Endothelial cell (in vitro differentiated cells): ENCODE measurements around the gene VSX2. TPM values are rescaled to one million over a fixed set of nuclear protein-coding genes. Genes with fewer than 3 reads are reported as not detected.

ENCODE experiments used
- DNase-seq: peaks from one replicate; pipeline ENCODE4 v3.0.0; 2021; ENCODE audit warnings: low spot score
- H3K27ac Mint-ChIP-seq: one replicate; pipeline ENCODE4 v1.8.0; 2021; ENCODE audit warnings: mixed read lengths, inconsistent platforms; ENCODE audit not compliant: unreplicated experiment
- H3K27me3 Mint-ChIP-seq: one replicate; pipeline ENCODE4 v1.8.0; 2021; ENCODE audit warnings: mild to moderate bottlenecking, moderate library complexity, mixed read lengths, inconsistent platforms; ENCODE audit not compliant: unreplicated experiment
- H3K36me3 Mint-ChIP-seq: one replicate; pipeline ENCODE4 v1.8.0; 2021; ENCODE audit warnings: mild to moderate bottlenecking, low read depth, mixed read lengths, inconsistent platforms; ENCODE audit not compliant: unreplicated experiment
- H3K4me1 Mint-ChIP-seq: one replicate; pipeline ENCODE4 v1.8.0; 2021; ENCODE audit warnings: mild to moderate bottlenecking, mixed read lengths, inconsistent platforms; ENCODE audit not compliant: unreplicated experiment
- H3K4me3 Mint-ChIP-seq: one replicate; pipeline ENCODE4 v1.8.0; 2021; ENCODE audit warnings: mild to moderate bottlenecking, mixed read lengths, inconsistent platforms; ENCODE audit not compliant: unreplicated experiment
- H3K9me3 Mint-ChIP-seq: one replicate; pipeline ENCODE4 v1.8.0; 2021; ENCODE audit warnings: mixed read lengths, inconsistent platforms; ENCODE audit not compliant: unreplicated experiment
- total RNA-seq: library from RNA; stranded (reverse); fragmentation: NEBNext Ultra II Directional; extraction: Animal tissue kit (Norgen Biotek cat#: 25700); gene quantifications from one replicate; pipeline ENCODE4 v1.2.1, GENCODE V29; 2021; ENCODE audit not compliant: unreplicated experiment
- TF ChIP-seq, protein P1 (sequence below): fragments of 200-600 bp; sonication (generic); IDR thresholded peaks from one replicate; pipeline ENCODE4 v1.5.0; 2021; ENCODE audit warnings: antibody characterized with exemption; ENCODE audit not compliant: unreplicated experiment

The VSX2 gene
- total RNA-seq, 1 donor from 2014 or later, result not detected

DNA sequence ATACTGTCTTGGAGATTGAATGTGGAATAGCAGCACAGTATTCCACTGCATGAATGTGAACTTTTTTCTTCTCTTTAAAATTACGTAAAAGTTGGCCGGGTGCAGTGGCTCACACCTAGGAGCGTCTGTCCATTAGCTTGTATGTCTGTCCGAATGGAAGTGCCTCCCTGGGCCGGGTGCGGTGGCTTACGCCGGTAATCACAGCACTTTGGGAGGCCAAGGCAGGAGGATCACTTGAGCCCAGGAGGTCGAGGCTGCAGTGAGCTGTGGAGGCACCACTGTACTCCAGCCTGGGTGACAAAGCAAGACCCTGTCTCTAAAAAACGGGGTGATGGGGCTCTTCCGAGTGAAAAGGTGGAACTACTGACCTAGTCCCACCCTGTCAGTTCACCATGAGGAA is 22.6 kb upstream of the VSX2 start:
- Mint-ChIP-seq H3K4me3 (no peak overlapping the region), H3K4me1 (no peaks in the 10 kb centered on the region), H3K27me3 (no peaks in the 10 kb centered on the region), H3K36me3 (no peaks in the 10 kb centered on the region), H3K9me3 (no peaks in the 10 kb centered on the region), H3K27ac (no peak overlapping the region)
- DNase-seq, result no peak
- TF ChIP-seq, protein P1, sequence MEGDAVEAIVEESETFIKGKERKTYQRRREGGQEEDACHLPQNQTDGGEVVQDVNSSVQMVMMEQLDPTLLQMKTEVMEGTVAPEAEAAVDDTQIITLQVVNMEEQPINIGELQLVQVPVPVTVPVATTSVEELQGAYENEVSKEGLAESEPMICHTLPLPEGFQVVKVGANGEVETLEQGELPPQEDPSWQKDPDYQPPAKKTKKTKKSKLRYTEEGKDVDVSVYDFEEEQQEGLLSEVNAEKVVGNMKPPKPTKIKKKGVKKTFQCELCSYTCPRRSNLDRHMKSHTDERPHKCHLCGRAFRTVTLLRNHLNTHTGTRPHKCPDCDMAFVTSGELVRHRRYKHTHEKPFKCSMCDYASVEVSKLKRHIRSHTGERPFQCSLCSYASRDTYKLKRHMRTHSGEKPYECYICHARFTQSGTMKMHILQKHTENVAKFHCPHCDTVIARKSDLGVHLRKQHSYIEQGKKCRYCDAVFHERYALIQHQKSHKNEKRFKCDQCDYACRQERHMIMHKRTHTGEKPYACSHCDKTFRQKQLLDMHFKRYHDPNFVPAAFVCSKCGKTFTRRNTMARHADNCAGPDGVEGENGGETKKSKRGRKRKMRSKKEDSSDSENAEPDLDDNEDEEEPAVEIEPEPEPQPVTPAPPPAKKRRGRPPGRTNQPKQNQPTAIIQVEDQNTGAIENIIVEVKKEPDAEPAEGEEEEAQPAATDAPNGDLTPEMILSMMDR, result no peak

- H3K36me3 Mint-ChIP-seq, result no peaks in the 10 kb centered on the region
- no peak overlapping the region for H3K4me3 Mint-ChIP-seq
Observed at GRCh38 chr14:74217672-74218448, 21.4 kb upstream of the VSX2 start.

DNA sequence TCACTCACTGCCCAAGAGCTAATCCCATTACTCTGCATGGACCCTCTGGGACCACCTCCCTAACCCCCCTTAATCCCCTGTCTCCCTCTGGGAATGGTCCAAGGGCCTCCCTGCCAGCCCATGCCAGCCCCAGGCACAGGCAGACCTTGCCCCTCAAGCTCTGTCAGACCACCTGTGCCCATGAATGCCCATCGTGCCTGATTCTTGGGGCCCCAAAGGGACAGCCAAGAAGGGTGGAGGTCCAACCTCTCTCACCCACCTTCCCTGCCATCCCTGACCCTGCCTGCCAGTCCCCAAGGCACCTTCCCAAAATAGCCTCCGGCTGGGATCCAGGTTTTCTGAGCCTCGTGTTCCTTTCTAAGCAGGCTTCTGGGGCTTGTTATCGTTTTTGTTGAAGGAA is 20.8 kb upstream of the VSX2 start:
- DNase-seq, result no peak
- Mint-ChIP-seq H3K4me3 (no peak overlapping the region), H3K9me3 (no peaks in the 10 kb centered on the region), H3K27ac (no peak overlapping the region), H3K36me3 (no peaks in the 10 kb centered on the region), H3K4me1 (no peaks in the 10 kb centered on the region), H3K27me3 (no peaks in the 10 kb centered on the region)
- TF ChIP-seq, protein P1, result no peak

More at GRCh38 chr14:74217672-74218448, 21.4 kb upstream of the VSX2 start:
- Mint-ChIP-seq H3K27ac (no peak overlapping the region), H3K27me3 (no peaks in the 10 kb centered on the region), H3K4me1 (no peaks in the 10 kb centered on the region), H3K9me3 (no peaks in the 10 kb centered on the region)
- peak; percentile 94 for DNase-seq
- TF ChIP-seq, protein P1, result peak; percentile 82

GRCh38 chr14:74219277-74220205 is 19.7 kb upstream of the VSX2 start:
- Mint-ChIP-seq H3K36me3 (no peaks in the 10 kb centered on the region), H3K9me3 (no peaks in the 10 kb centered on the region), H3K27me3 (peaks cover 3% of the 10 kb centered on the region), H3K27ac (no peak overlapping the region), H3K4me3 (no peak overlapping the region), H3K4me1 (no peaks in the 10 kb centered on the region)
- TF ChIP-seq, protein P1, result no peak
- no peak for DNase-seq
